Upper lobe of right lung (tissue), 1 donor: ENCODE results near the gene GRID1. TPM values are rescaled to one million over a fixed set of nuclear protein-coding genes. Genes with fewer than 3 reads are reported as not detected.

ENCODE experiments used
- ATAC-seq: fragments of 200-7000 bp; cut with Tn5 transposase; one replicate; pipeline ENCODE4 v1.9.1; 2020; ENCODE audit warnings: mild to moderate bottlenecking, moderate library complexity
- DNase-seq: peaks from one replicate; pipeline ENCODE4 v3.0.0-alpha.2; 2020
- H3K27ac ChIP-seq: fragments of 200-600 bp; one replicate; pipeline ENCODE4 v1.8.0; 2022
- H3K27me3 ChIP-seq: fragments of 200-600 bp; one replicate; pipeline ENCODE4 v1.8.0; 2022; ENCODE audit warnings: mild to moderate bottlenecking
- H3K36me3 ChIP-seq: fragments of 200-600 bp; one replicate; pipeline ENCODE4 v1.8.0; 2022
- H3K4me1 ChIP-seq: fragments of 200-600 bp; one replicate; pipeline ENCODE4 v1.8.0; 2022
- H3K4me3 ChIP-seq: fragments of 200-600 bp; one replicate; pipeline ENCODE4 v1.8.0; 2022; ENCODE audit warnings: mild to moderate bottlenecking
- H3K9me3 ChIP-seq: fragments of 200-600 bp; one replicate; pipeline ENCODE4 v1.8.0; 2022
- intact Hi-C: fragments of 100-400 bp; cut with DNase I; formaldehyde crosslinking; loops from one replicate; pipeline ENCODE4 v1.11.0; 2022
- total RNA-seq: library from RNA; stranded (reverse); fragmentation: NEBNext Ultra II Directional; extraction: Animal tissue kit (Norgen Biotek cat#: 25700); gene quantifications from one replicate; pipeline ENCODE4 v1.2.1, GENCODE V29; 2021
- TF ChIP-seq, protein P1 (sequence below): fragments of 200-600 bp; IDR thresholded peaks from one replicate; pipeline ENCODE4 v1.8.0; 2022; ENCODE audit warnings: antibody characterized with exemption
- donor health status: DM: no; HTN: yes; CAD: no; lungs with severe emphysema.

The GRID1 gene
- total RNA-seq, 1 donor from 2014 or later, result 3.0 TPM

DNA sequence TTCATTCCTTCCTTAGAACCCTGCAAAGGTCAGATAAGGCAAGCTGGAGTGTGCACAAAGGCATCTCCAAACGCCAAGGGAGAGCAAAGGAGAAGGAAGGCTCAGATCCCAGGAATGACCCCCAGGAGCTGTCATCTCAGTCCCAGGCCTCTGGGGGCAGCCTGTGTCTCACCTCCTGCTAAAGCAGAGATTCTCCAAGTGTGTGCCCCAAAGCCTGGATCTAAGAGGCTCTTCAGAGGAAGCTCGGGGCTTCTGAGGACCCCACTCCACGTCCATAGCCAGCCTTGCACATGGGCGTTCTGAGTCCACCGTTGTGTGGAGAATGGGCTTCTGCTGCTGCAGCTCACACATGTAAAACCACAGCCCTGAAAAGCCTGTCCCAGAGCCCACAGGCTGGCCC, 5.1 kb upstream of the GRID1 start:
- Histone ChIP-seq H3K27ac (no peak overlapping the region), H3K4me1 (peaks cover 7% of the 10 kb centered on the region), H3K4me3 (no peak overlapping the region), H3K27me3 (peaks cover 40% of the 10 kb centered on the region), H3K9me3 (no peaks in the 10 kb centered on the region), H3K36me3 (no peaks in the 10 kb centered on the region)
- DNase-seq, result peak; percentile 34
- ATAC-seq, result no peak
- TF ChIP-seq, protein P1, sequence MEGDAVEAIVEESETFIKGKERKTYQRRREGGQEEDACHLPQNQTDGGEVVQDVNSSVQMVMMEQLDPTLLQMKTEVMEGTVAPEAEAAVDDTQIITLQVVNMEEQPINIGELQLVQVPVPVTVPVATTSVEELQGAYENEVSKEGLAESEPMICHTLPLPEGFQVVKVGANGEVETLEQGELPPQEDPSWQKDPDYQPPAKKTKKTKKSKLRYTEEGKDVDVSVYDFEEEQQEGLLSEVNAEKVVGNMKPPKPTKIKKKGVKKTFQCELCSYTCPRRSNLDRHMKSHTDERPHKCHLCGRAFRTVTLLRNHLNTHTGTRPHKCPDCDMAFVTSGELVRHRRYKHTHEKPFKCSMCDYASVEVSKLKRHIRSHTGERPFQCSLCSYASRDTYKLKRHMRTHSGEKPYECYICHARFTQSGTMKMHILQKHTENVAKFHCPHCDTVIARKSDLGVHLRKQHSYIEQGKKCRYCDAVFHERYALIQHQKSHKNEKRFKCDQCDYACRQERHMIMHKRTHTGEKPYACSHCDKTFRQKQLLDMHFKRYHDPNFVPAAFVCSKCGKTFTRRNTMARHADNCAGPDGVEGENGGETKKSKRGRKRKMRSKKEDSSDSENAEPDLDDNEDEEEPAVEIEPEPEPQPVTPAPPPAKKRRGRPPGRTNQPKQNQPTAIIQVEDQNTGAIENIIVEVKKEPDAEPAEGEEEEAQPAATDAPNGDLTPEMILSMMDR, result no peak
- intact Hi-C loops, result no loop called here

DNA sequence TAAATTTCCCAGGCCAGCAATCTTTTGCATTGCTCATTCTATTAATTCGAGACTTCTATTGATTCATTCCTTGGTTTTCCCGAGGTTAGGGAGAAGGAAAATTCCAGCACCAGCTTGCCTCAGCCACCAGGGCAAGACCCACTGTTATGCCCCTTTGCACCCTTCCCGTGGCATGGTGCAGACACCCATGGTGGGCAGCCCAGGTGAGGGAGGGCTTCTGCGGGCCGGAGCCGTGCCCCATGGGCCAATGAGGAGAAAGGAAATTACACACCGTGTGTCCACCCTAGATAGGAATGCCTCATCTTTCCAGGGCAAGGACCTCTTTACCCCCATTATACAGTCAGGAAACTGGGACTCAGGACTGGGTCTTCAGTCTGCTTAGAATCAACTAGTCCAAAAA, 4.5 kb upstream of the GRID1 start:
- TF ChIP-seq, protein P1, result no peak
- DNase-seq, result peak; percentile 20

DNA sequence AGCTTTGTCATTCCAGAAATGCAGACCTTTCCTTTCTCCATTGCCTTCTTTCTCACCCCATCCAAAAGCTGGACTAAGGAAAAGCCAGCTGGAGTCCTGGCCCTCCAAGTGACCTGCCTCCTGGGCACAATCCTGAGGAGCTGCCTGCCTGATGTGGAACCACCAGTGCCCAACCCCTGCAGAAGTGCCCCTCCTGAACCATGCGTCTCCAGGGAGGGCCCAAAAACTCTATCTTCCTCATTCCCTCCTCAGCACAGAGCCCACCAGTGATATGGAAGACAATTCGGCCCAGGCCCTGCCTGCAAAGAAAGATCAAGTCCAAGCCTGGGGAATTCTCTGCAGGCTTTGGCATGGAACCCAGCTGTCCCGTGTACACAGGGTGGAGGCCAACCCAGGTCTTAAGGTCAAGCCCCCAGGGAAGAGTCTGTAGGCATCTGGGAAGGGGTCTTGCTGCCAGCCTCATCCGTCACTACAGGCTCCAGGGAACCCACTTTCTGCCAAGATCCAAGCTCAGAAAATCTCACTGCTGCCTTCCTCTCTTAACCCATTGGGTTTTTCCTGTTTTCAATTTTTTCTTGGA, 3.5 kb upstream of the GRID1 start:
- DNase-seq (peak; percentile 21), ATAC-seq (no peak)
- H3K36me3 ChIP-seq, result no peaks in the 10 kb centered on the region
- H3K4me1 ChIP-seq, result peaks cover 15% of the 10 kb centered on the region
- TF ChIP-seq, protein P1, result no peak
- H3K27me3 ChIP-seq, result peaks cover 50% of the 10 kb centered on the region
- H3K9me3 ChIP-seq, result no peaks in the 10 kb centered on the region
- no peak overlapping the region for H3K4me3 ChIP-seq
- intact Hi-C loops, result no loop called here
- no peak overlapping the region for H3K27ac ChIP-seq

More for the DNA sequence above, 4.5 kb upstream of the GRID1 start:
- no peaks in the 10 kb centered on the region for H3K36me3 ChIP-seq
- H3K4me1 ChIP-seq, result peaks cover 8% of the 10 kb centered on the region
- no peak overlapping the region for H3K4me3 ChIP-seq
- H3K27me3 ChIP-seq, result peaks cover 41% of the 10 kb centered on the region
- no peak for ATAC-seq
- no peak overlapping the region for H3K27ac ChIP-seq
- H3K9me3 ChIP-seq, result no peaks in the 10 kb centered on the region
- intact Hi-C loops, result no loop called here

DNA sequence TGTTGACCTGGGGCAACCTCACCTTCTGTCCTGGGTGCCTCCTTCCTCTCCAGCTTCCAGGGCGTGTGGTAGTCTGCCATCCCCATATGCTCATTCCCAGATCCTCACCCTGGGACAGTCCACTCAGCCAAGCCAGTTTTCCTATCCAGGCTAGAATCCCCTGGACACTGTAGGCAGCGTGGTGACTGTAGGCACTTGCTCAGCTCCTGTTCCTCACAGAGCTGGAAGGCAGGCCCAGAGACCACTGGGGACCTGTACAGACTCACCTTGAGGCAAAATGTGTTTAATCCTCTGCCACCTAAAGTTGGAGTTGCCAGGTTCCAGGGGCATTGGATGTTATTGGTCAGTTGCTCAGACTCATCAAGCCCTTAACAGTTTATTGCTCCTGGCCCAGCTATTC, 2.4 kb upstream of the GRID1 start:
- H3K4me1 ChIP-seq, result peaks cover 19% of the 10 kb centered on the region

DNA sequence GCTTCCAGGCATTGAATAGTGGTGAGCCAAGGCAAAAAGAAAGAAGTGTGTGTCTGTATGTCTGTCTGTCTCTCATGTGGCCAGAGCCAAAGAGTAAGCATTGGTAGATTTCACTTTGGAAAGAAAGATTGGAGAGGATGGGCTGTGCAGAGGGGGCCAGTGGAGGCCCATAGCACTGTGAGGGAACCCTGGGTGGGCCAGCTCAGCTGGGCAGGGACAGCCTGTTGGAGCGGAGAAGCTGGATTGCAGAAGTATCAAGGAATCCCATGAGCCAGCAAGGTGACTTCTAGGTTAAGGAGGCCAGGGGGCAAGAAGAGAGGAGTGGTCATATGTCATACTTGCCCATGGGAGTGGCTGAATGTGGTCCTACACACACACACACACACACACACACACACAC, 1.5 kb upstream of the GRID1 start:
- DNase-seq (peak; percentile 17), ATAC-seq (no peak)
- no peaks in the 10 kb centered on the region for H3K36me3 ChIP-seq
- TF ChIP-seq, protein P1, result no peak
- H3K27me3 ChIP-seq, result peaks cover 68% of the 10 kb centered on the region
- H3K4me3 ChIP-seq, result no peak overlapping the region
- peaks cover 19% of the 10 kb centered on the region for H3K4me1 ChIP-seq
- intact Hi-C loops, result no loop called here
- no peaks in the 10 kb centered on the region for H3K9me3 ChIP-seq
- H3K27ac ChIP-seq, result no peak overlapping the region

More for the DNA sequence above, 2.4 kb upstream of the GRID1 start:
- Histone ChIP-seq H3K9me3 (no peaks in the 10 kb centered on the region), H3K4me3 (no peak overlapping the region), H3K36me3 (no peaks in the 10 kb centered on the region), H3K27me3 (peaks cover 61% of the 10 kb centered on the region), H3K27ac (no peak overlapping the region)
- no peak for ATAC-seq
- intact Hi-C loops, result no loop called here
- peak; percentile 35 for DNase-seq
- TF ChIP-seq, protein P1, result no peak
